GM12872 (cell line): ENCODE measurements around the gene TSR3.

Source experiments
- CTCF ChIP-seq: IDR thresholded peaks from 3 replicates; pipeline ENCODE4 v1.5.1; 2011; ENCODE audit warnings: low read depth, mild to moderate bottlenecking, low read length, moderate library complexity; ENCODE audit not compliant: insufficient read depth

The TSR3 gene

GRCh38 chr16:1314399-1315068, 37.1 kb downstream of the TSR3 start:
- TF ChIP-seq CTCF = no peak

DNA sequence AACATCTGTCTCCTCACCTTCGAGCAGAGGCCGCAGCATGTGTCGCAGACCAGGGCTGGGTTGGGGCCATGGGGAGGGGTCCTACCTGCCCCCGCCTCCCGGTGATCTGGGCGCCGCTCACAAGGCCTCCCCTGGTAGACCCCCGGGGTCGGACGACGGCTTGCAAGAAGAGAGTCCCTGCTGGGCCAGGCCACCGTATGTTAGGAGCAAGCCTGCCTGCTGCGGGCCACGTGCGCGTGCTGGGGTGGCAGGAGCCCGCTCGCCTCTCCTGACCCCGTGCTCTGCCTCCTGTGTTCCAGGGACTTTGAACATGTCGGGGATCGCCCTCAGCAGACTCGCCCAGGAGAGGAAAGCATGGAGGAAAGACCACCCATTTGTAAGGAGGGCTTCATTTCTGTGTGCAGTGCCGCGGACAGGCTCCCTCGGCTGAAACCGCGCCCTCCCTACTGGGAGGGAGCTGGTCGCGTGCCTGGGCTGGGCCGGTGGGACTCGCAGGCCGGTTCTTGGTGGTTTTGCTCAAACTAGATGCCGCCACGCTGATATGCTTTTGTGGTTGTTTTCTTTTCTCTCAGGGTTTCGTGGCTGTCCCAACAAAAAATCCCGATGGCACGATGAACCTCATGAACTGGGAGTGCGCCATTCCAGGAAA, 37.8 kb downstream of the TSR3 start:
- TF ChIP-seq CTCF = no peak

- TF ChIP-seq CTCF = no peak
Observed at GRCh38 chr16:1312903-1313302, 38.8 kb downstream of the TSR3 start.

- no peak for TF ChIP-seq CTCF
Observed at GRCh38 chr16:1312467-1312816, 39.2 kb downstream of the TSR3 start.

DNA sequence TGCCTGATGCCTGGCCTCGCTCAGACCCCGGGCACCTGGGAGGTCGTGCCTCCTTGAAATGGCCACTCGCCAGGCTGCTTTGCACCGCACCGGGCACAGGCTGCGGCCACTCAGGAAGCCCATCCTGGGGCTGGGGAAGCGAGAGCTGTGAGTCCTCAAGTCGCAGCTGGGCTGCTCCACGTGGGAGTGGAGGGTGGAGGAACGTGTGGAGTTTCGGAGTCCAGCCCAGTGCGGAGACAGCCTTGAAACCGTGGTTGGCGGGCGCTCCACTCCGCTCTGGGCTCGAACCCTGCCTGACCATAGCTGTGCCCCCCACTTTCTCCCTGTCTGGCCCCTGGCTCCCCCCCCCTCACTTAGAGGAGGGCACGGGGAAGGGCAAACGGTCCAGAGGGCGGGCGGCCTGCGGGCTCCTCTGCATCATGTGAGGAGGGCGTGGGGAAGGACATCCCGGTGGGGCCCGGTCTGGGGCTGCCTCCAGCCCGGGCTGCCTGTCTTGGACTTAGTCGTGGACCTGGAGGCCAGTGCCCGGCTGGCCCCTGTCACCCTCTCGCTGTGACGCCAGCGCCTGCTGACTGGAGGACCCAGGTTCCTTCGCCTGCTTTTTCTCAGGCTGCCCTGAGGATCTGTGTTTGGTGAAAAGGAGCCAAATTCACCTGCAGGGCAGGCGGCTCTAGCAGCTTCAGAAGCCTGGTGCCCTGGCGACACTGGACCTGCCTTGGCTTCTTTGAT, 39.8 kb downstream of the TSR3 start:
- TF ChIP-seq CTCF = no peak

- no peak for TF ChIP-seq CTCF
Observed at GRCh38 chr16:1311212-1311737, 40.4 kb downstream of the TSR3 start.

DNA sequence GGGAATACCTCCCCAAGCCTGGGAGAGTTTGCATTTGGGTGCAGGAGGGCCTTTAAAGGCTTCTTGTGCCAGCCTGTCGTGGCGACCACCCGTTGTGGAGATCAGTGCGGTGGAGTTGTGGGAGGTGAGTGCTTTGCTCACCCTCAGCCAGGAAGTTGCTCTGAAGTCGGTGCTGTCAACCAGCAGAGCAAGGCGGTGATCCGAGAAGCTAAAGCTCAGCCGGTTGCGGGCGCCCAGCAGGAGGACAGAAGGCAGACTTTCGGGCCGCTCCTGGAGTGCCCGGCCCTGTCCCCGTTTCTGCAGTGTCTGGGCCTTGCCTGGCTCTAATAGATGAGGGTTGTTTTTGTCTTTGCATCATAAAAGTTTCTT, 40.9 kb downstream of the TSR3 start:
- no peak for TF ChIP-seq CTCF
